ENCODE measurements around the gene GAD2.

GAD2 gene

DNA sequence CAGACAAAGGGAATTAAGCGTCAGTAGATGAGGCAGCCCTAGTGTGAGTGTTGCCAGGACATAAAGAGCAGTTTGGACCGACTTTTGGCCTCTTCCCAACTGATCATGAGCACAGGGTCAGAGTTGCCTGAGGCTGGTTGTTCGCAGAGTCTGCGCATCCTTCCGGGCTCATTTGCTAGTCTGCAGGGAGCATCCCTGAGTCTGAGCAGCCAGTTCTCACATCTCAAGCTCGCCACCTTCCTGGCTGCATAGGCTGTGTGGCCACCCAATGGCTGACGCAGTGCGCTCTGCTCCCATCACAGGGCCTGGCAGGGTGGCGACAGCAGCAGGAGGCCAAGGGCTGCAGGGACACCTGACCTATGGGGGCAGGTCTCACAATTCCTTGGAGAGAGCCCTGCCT is 5.0 kb downstream of the GAD2 start:
- DNase-seq (ENCODE audit: low spot score) (no peak), FAIRE-seq (no peak)

DNA sequence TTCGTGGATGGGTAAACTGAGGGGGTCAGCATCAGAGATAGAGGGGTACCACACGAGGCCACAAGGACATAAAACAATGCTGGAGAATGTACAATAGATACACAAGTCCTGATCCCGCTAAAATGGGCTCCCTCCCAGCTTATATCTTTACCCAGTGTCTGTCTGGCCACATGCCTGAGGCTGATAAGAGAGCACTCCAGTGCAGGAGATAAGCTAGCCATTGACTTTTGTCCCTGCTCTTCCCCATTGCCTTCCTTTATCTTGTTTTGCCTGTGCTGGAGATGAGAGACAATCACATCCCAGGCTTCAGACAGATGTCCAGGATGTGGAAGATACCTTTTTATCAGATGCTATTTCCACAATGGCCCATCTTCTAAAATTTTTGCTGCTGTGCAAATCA is 6.0 kb downstream of the GAD2 start:
- FAIRE-seq: no peak

DNA sequence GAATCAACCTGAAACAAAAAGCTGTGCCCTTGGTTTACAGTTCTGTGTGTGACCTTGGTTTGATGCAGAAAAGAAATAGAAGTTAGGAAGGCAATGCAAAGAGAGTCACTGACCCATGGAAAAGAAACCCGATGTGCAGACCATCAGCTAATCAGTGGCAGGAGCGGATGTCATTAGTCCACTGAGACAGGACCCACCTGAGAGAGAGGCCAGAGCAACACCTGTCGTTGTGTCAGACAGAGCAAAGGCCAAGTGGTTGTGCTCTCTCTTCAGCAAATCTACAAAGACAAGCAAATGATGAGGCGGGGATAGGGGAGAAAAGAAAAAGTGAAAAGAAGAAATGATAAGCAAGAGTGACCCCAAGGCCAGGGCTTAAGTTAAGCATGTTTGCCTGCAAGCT is 8.7 kb downstream of the GAD2 start:
- DNase-seq (ENCODE audit: low spot score) (no peak), FAIRE-seq (no peak)

More for the DNA sequence above, 6.0 kb downstream of the GAD2 start:
- no peak for DNase-seq (ENCODE audit: low spot score)

DNA sequence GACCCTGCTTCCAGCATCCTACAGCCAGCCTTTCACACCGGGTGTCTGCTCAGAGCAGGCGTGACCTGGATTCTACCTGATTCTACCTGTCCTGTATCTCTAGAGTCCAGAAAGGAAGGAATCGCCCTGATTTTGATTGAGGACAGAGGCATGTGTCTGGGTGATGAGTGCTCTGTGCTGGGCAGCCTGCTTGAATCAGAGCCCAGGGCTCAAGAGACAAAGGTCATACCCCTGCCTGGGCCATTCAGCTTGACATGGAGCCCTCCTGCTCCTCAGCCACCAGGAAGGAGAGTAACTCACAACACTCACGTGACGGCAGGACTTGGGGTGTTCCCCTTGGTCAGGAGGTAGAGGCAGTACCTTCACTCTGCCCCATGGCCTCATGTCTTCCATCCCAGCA is 11.2 kb downstream of the GAD2 start:
- no peak for FAIRE-seq
- DNase-seq (ENCODE audit: low spot score): no peak

DNA sequence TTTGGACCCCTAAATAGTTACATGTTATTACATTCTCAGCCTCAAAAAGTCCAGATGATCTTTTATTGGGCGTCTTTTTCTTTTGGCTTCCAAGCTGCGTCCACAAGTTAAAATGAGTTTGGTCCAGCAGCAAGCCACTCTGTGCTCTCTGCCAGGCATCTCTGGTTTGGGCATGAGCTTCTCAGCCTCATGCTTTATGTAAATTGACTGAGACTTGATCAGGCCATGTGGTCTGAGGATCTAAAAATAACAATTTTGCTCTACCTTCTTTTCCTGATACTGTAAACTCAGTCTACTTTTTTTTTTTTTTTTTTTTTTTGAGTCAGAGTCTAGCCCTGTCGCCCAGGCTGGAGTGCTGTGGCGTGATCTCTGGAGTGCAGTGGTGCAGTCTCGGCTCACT is 15.6 kb downstream of the GAD2 start:
- no peak for FAIRE-seq

DNA sequence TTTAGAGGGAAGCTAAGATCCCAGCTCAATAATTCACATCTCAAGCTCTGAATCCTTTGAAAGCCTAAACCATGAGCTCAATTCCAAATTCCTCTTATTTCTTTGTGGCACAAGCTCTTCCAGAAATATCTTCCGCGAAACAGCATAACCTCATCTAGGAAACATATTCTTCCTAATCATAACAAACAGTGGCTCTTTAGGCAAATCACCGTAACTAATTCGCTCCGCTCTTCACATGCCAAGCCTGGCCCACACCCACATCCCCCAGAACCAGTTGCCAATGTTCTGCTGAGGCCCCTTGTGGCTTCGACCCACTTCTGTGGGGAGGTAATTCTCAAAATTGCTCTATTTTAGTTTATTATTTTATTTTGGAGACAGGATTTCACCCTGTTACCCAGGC is 19.2 kb downstream of the GAD2 start:
- DNase-seq (ENCODE audit: low spot score): no peak
- no peak for FAIRE-seq

More for the DNA sequence above, 15.6 kb downstream of the GAD2 start:
- DNase-seq (ENCODE audit: low spot score): no peak

DNA sequence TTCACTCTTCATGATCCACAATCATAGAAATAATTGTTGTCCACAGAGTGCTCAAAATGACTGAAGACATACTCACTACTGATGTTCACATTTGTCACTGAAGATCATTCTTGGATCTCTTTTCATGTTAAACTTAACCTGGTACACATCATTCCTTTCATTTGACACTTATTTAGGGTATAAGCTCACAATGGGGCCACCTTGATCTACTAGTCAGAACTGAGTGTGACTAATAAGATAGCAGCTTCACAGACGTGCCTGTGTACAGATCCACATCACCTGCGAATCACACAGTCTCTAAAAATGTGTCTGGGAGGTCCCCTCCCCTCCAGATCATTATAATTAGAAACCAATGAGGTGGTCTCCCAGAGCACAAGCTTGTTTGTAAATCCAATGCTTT is 21.8 kb downstream of the GAD2 start:
- no peak for FAIRE-seq
- DNase-seq (ENCODE audit: low spot score): no peak

DNA sequence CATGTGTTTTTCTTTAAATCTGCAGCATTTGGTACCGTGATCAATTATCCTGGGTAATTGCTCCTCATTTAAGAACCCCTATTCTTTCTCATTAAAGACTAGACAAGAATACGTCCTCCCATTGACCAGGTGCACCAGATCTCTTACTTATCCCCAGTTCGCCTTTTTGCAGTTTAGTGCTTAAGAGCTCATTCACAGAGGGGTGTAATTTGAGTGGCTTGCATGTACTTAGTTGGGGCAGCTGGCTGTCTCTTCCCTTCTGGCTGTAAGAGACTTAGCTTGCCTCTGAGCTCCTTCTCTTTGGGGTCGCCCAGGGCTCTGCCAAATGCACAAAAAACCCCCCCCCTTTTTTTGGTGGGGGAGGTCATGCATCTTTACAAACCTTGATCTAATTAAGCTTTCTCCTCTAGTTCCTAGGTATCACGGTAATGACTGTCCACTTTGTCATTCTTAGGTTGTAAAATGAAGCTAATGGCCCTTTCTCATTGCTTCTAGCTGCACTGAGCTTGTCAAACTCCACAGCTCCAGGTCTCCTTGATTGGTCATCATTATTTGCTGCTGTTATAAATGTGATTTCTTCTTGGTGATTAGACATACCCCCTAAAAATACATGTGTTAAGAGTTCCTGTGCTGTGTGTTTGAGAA is 26.3 kb downstream of the GAD2 start:
- FAIRE-seq (no peak), DNase-seq (ENCODE audit: low spot score) (no peak)

DNA sequence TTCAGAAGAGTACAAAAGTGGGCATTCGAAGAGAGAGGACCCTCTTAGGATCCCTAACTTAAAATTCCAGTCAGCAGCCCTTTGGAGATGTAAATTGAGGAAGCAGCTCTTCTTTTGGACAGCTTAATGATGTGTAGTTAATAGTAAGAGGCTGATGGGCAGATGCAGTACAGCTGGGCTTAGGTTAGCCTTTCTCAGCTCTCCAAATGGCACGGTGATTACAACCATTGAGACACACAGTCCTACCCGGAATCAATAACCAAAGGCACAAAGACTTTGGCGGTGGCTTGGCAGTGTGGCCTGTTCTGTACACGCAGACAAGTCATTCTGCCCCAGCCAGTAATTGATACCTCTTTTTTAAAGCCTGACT is 26.8 kb downstream of the GAD2 start:
- no peak for DNase-seq (ENCODE audit: low spot score)
- FAIRE-seq: no peak

DNA sequence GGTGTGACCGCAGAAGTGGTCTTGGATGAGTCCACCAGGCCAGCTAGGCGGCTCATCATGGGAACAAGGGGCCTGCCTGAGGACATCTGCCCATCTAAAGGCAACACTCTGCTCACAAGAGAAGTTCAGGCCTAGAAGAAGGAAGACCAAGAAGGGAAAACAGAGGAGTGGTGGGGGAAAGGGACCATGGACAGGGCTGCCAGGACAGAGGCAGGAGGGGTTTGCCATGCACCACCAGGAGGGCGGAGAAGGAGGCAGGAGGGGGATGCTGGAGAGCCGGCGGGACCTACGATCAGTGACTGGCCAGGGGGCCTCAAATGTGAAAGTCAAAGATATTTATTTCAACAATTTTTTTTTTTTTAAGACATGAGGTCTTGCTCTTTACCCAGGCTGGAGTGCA is 33.1 kb downstream of the GAD2 start:
- FAIRE-seq (no peak), DNase-seq (ENCODE audit: low spot score) (no peak)

DNA sequence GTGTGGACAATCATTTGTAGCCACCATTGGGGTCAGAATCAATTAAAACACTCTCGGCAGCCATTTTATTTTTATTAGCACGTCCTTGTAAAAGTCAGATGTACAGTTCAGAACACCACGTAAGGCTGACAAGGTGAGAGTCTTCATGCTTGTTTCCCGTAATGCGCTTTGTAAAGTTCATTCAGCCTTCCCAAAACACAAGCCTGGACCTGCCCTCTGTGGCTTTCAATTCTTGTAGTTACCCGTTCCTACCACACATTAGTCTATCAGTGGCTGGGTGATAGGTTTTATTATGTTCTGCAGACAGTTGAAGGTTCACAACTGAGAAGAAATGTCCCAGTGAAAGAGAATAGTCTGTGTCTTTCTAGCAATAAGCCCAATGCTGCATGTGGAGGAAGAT is 35.4 kb downstream of the GAD2 start:
- FAIRE-seq (no peak), DNase-seq (ENCODE audit: low spot score) (no peak)

DNA sequence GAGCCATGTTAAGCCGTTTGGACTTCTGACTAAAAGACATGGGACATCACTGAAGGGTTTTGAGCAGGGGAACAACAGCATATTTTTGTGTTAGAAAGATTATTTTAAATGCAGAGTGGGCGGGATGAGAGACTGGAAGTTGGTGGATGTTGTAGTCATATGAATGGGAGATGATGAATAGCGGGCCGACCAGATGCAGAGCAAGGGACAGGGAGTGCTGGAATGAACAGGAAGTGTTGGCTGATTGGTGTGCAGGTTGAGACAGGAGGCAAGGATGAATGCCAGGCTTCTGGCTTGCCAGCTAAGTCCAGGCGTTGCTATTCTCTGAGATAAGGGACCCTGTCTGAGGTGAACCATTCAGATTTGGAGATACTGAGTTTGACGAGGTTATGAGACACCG is 38.0 kb downstream of the GAD2 start:
- no peak for FAIRE-seq

DNA sequence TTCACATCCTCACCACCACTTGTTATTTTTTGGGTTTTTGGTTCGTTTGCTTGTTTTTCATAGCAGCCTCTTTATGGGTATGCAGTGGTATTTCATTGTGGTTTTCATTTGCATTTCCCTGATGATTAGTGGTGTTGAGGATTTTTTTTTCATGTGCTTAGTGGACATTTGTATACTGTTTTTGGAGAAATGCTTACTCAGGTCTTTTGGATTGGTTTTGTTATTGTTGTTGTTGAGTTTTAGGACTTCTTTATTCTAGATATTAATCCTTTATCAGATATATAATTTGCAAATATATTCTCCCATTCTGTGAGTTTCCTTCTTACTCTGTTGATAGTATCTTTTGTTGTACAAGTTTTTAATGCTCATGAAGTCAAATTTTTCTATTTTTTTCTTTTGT is 42.8 kb downstream of the GAD2 start:
- FAIRE-seq: no peak
- DNase-seq (ENCODE audit: low spot score): no peak

More for the DNA sequence above, 38.0 kb downstream of the GAD2 start:
- no peak for DNase-seq (ENCODE audit: low spot score)

DNA sequence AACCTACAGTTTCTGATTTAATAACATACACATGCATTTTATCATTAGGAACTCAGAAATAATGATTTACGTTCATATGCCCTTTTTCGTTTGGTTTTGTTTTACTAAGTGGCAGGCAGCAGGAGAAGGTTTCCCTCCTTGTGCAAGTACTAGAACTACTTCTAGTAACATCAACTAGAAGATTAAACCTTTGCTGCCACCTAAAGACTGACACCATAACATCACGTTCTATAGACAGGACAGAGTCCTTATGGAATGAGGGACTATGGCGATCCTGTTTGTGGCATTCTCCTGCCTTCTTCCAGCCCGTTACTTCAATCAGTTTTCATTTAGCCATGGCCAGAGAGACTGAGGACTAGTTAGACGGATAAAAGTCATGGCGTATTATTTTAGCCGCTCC is 53.2 kb downstream of the GAD2 start:
- no peak for FAIRE-seq
- peak; percentile 53 for DNase-seq (ENCODE audit: low spot score)

DNA sequence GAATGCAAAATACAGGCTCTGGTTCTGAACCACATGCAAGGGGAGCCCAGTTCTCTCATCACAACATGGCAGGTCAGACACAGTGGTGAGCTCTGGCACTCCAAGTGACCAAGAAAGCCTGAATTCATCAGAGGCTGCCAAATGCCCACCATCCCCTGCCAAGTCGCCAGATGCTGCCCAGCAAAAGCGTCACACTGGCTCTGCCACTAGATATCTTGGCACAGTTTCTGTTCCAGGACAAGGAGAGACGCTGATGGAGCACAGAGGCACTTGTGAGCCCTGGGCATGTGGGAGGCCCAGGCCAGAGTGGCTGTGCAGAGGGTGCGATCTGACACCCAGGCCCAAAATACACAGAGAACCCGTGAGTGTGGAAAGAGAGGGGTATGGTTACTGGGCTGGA is 57.8 kb downstream of the GAD2 start:
- no peak for FAIRE-seq
- DNase-seq (ENCODE audit: low spot score): no peak

DNA sequence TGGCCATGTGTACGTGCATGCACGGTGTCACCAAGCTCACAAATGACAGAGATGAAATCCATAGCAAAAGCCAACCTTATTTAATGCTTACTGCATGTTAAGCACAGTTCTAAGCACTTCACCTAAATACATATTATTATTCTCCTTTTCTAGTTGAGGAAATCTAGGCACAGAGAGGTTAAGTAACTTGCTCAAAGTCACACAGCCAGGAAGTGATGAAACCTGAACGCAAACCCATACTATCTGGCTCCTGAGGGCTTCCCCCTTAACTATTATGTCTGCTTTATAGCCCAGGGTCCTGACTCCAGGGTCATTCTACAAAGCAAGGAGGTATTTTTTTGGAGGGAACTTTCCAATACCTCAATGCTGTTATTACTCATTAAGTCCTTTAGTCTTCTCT is 61.7 kb downstream of the GAD2 start:
- no peak for DNase-seq (ENCODE audit: low spot score)
- FAIRE-seq: no peak

DNA sequence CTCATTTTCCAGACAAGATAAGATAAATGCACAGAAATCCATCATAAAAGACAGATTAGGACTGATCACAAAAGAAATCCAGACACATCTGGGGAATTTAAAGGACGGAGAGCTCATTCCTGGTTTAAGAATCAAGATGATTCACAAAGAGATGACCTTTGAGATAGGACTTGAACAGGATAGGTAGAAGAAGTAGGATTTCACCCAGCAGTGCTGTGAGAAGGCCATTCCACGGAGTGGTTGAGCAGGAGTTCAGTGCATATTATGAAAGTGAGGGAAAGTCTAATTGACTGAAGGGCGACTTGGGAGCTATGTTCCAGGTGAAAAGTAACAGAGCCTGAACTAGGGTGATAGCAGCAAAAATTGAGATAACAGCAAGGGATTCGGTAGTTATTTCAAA is 73.7 kb downstream of the GAD2 start:
- FAIRE-seq (no peak), DNase-seq (ENCODE audit: low spot score) (no peak)

DNA sequence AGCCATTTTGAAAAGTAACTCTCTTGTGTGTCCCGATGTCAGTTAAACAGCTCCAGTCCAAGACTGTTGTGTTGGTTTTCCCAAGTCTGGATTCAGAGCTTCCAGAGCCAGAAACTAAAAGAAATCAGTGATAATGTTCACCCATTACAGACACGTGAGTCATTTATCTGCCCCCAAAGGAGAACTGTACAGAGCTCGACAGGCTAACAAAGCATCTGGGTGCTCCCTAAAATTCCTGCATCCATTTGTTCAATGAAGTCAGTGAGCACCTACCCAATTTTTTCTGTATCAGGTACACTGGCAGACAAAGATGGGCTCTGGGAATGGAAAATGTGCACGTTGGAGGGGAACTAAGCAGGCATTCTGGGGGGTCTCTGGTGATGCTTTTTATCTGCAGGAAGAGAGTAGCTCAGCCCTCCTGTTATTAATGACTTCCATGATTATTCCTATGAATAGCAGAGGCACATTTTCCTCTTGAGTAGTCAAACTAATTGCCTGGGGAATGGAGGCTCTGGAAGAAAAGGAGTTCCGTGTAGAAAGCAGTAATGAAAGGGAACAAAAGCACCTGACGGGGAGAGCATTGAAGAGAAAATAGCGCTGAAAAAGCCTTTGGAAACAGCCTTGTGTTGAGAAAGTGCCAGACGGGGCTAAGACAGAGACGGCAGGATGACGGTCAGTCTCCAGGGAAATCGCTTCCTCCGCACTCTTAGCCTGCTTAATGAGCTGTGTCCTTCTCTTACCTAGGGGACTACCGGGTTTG is 75.3 kb downstream of the GAD2 start:
- DNase-seq (ENCODE audit: low spot score): no peak
- no peak for FAIRE-seq

DNA sequence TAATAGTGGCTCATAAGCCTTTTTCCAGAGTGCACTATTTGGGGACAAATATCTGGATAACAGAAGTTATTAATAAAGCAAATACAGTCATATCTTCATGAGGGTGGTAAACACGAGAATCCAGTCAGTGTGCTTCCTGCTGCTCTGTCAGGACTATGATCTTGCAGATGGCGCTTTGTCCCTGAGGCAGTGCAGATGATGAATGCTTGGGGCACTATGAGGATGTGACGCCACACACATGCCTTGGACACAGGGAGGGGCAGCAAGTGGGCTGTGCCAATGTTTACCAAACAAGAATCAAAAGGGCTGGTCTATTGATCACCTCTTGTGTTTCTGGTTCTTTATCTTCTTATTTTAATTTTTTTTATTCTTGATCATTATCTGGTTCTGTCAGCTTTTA is 79.8 kb downstream of the GAD2 start:
- no peak for DNase-seq (ENCODE audit: low spot score)
- no peak for FAIRE-seq

DNA sequence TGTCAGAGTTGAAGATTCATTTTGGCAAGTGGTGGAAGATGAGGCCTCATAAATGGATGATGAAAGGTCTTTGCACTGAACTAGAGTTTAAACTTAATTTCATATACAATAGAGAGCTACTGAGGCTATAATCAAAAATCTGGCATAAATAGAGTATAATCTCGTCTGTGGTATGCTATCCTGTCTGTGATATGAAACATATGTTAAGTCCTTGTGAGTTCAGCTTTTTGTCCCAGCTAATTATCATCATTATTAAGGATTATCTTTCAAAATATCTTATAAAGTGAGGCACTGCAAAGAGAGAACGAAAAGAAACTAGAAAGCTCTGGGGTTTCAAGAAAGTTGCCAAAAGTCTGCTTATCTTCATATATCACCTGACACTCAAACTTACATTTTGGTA is 83.4 kb downstream of the GAD2 start:
- DNase-seq (ENCODE audit: low spot score): no peak
- FAIRE-seq: no peak

DNA sequence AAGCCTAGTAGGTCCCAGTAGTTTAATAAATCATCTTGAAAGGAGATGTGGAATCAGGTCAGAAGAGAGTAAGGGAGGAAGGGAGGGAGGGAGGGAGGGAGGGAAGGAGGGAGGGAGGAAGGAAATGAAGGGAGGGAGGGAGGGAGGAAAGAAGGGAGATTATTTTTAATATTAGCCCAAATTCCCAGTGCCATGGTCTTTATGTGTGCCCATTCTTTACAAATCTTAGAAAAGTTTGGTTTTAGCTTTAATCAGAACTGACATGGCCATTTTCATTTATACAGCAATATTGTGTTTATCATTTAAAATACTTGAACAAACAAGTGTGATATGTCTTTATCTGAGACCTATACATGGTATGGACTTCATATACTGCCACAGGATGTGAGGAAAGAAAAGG is 86.8 kb downstream of the GAD2 start:
- DNase-seq (ENCODE audit: low spot score): no peak
- no peak for FAIRE-seq

DNA sequence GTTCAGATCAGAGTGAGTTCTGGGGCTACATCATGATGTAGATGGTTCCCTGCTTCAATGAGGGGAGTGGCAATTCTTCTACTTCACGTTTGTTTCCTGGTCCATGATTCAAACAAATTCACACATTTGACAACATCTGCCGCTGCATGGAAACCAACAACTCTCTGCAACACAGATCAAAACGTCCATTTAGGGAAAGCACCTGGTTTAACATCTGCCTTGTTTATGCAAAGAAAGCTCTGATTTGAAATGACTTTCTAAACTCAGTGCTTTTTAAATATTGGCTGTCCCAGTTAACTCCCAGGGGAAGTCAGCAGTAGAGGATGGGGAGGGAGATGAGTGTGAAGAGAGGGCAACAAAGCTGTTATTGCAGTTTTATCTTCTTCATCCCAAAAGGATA is 93.8 kb downstream of the GAD2 start:
- no peak for DNase-seq (ENCODE audit: low spot score)
- FAIRE-seq: no peak

DNA sequence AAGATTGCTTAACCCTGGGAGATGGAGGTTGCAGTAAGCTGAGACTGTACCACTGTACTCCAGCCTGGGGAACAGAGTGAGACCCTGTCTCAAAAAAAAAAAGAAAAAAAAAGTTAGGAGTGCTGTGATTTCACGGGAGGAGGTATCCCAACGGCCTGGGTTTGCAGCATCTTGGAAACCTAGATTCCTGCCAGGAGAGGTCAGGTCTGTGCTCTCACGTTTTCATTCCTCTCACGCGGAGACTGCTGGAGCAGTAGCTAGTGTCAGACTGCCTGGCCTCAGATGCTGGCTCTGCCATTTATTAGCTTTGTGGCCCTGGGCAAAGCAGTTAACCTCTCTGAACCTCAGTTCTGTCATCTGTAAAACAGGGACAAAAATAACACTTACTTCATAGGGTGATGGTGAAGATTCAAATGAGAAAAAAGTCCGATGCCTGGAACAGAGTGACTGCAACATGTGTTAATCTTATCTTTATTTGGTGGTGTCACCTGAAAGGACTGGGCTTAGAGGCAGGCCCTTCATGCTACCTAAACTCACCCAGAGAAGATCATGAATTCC is 94.9 kb downstream of the GAD2 start:
- FAIRE-seq (no peak), DNase-seq (ENCODE audit: low spot score) (no peak)

Measured in RCC 7860 (cell line).